Measurements from ENCODE around the gene TIMP2. TPM values are rescaled to one million over a fixed set of nuclear protein-coding genes. Genes with fewer than 3 reads are reported as not detected.

TIMP2 gene
- total and polyA plus RNA-seq, 2 donors: 116 to 395 TPM

DNA sequence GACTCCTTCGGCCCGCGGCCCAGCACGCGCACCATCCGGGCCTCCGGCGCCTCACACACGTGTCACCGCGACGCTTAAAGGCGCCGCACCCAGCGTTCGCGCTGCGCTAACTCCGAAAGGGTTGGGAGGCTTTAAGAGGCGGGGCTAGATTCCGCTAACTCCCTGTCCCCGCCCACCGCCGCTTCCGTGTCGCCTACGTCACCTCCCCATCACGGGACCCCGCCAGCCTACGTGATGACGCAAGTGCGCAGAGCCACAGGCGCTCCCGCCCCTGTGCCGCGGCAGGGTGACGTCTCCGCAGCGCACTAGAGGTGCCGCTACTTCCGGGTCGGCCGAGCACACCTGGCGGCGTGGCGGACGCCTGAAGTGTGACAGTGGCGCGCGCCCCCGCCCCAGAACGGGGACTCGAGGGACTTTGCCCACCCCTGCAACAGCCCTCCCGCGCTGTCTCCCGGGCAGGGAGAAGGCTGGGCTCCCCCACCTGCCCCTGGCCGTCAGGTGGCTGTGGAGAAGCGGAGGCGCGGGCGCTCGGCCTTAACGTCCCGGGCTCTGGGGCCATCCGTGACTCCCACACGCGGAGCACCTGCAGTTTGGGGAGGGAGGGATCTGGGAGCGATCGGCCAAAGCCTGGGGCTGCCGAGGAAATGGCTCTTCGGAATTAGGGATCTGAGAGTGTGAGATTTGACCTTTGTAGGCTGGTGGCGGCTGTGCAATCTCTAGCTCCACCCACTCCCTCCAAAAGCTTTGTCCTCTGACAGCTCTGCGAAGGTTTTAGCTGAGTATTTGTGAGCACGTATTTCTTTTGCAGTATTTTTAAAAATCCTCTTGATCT lies 84.2 kb downstream of the TIMP2 start, which contains the start of gene USP36:
Gene USP36 (minus strand): TSS at position 35 of the 832 bp plus-strand sequence. CDS start 4,451 bp downstream, outside the sequence.
- under 1% methylated on average over 74 of the region's 74 CpGs for WGBS
- peak within 1 kb of the TSS; percentile 81 for H3K4me3 ChIP-seq (ENCODE audit: low read depth, low read length)
- DNase-seq (ENCODE audit: extremely low spot score): peak; percentile 96
- no peaks in the 10 kb centered on the region for H3K4me1 ChIP-seq (ENCODE audit: insufficient read depth)
- H3K27ac ChIP-seq (ENCODE audit: low read depth): peak within 1 kb of the TSS; percentile 97
- no peaks in the 10 kb centered on the region for H3K36me3 ChIP-seq (ENCODE audit: insufficient read depth)

DNA sequence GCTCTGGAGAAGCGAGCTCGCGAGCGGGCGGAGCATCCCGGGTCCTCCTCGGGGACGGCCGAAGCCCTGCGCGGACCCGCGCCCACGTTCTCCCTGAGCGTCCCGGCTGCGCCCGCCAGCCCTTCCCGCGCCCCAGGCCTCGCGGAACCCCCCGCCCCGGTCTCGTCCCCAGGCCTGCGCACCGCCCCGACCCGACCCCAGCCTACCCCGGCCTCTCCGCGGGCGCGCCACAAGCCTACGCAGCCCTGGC lies 84.7 kb downstream of the TIMP2 start:
- Histone ChIP-seq H3K36me3 (ENCODE audit: insufficient read depth) (no peaks in the 10 kb centered on the region), H3K4me1 (ENCODE audit: insufficient read depth) (no peaks in the 10 kb centered on the region), H3K27ac (ENCODE audit: low read depth) (peak overlapping the region; percentile 94), H3K4me3 (ENCODE audit: low read depth, low read length) (peak overlapping the region; percentile 81)
- no peak for DNase-seq (ENCODE audit: extremely low spot score)
- whole genome bisulfite sequencing: under 1% methylated on average over 35 of the region's 35 CpGs

DNA sequence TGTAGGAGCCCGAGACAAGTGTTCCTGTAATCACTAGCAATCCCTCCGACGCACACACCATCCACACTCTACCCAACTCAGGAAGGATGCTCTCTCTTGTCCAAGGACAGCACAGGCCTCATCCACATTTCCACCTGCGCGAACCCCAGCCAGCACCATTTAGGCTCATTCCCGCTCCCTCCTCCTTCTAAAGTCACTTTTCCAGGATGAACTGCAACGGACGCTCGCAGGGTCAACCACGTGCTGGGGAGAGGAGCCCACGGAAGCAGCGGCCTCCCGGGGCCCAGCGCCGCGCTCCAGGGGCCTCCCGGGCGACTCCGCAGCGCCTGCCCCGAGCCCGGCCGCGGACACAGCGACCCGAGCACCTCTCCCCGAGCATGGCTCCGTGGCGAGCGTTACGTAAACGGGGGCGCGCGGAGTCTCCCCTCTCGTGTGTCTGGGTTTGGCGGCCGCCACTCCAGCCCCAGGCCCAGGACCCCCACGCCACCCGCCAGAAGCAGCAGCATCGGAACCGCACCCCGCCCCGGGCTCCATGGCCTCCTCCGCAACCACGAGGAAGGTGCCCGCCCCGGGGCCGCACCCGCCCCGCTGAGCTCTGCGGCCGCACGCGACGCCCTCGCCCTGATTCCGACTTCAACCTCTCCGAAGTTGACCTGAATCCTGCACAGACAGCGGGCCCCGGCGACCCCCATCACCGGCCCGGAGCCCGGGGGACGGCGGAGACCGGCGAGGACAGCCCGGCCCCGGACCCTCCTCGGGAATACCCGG lies 85.2 kb downstream of the TIMP2 start:
- Histone ChIP-seq H3K4me1 (ENCODE audit: insufficient read depth) (no peaks in the 10 kb centered on the region), H3K4me3 (ENCODE audit: low read depth, low read length) (peak overlapping the region; percentile 81), H3K27ac (ENCODE audit: low read depth) (peak overlapping the region; percentile 94), H3K36me3 (ENCODE audit: insufficient read depth) (no peaks in the 10 kb centered on the region)
- DNase-seq (ENCODE audit: extremely low spot score): no peak
- WGBS: under 1% methylated on average over 73 of the region's 73 CpGs

DNA sequence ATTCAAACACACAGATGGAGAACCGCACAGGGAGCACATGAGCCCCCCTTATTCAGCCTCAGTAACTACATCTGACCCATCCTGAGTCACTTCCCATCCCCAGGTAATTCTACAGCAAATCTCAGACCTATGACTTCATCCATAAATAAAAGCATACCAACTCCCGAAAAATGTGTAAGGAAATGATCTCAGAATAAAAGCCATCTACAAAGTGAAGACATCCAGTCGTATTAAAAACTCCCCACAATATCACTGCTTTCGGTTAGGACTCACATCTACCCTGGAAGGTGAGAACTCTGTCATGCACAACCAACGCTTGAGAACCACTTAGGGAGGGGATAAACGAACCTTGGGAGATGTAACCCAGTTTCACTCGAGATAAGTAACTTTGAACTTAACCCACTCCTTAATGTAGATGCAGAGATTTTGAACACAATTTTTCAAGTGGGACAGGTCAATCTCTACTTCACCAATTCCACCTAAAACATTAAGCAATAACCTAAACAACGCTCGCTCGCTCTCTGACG lies 85.9 kb downstream of the TIMP2 start:
- DNase-seq (ENCODE audit: extremely low spot score): no peak
- no peaks in the 10 kb centered on the region for H3K4me1 ChIP-seq (ENCODE audit: insufficient read depth)
- H3K36me3 ChIP-seq (ENCODE audit: insufficient read depth): peaks cover 2% of the 10 kb centered on the region
- no peak overlapping the region for H3K27ac ChIP-seq (ENCODE audit: low read depth)
- WGBS: 19% methylated on average over 11 of the region's 11 CpGs
- peak overlapping the region; percentile 81 for H3K4me3 ChIP-seq (ENCODE audit: low read depth, low read length)

DNA sequence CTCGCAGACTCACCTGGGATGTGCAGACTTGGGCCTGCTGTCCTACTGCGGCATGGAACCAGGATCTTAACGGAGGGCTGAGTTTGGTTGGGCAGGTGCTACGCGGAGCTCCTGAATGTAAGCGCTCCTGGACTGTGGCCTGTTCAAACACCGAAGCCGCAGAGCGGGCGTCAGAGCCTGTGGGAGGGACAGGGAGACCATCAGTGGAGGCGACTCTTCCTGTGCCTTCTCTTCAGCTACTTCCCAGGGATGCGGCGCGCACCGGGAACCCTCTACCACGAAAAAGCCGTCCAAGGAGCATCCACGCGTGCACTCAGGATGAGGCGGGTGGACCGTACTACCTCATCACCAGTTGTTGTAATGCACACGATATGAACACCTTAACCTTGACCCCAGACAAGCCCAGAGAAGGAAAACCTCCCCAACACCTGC lies 86.6 kb downstream of the TIMP2 start:
- no peak for DNase-seq (ENCODE audit: extremely low spot score)
- no peak overlapping the region for H3K4me3 ChIP-seq (ENCODE audit: low read depth, low read length)
- H3K4me1 ChIP-seq (ENCODE audit: insufficient read depth): no peaks in the 10 kb centered on the region
- H3K27ac ChIP-seq (ENCODE audit: low read depth): no peak overlapping the region
- WGBS: 87% methylated on average over 22 of the region's 22 CpGs
- peaks cover 2% of the 10 kb centered on the region for H3K36me3 ChIP-seq (ENCODE audit: insufficient read depth)

DNA sequence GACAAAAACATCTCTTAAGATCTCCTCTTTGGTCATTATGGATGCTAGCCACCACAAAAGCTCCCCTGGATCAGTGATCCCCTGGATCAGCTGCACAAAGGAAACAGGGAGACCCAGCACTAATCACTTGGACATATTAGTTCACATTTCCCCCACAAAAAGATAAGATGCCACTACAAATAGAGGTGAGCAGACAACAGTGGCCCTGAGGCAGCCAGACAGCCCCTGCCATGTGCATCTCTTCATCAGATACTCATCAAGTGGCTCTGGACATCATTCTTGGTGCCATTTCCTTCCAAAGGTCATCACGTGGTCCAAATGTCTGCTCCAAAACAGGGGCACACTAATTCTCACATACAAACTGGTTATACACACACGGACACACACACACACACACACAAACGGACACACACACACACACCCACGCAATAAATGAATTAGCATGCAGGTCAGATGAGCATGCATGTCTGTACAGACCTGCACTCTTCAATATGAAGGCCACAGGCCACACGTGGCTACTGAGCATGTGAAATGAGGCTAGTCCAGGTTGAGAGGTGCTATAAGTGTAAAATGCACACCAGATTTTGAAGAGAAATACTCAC lies 88.7 kb downstream of the TIMP2 start:
- Histone ChIP-seq H3K36me3 (ENCODE audit: insufficient read depth) (peaks cover 4% of the 10 kb centered on the region), H3K27ac (ENCODE audit: low read depth) (no peak overlapping the region), H3K4me3 (ENCODE audit: low read depth, low read length) (no peak overlapping the region), H3K4me1 (ENCODE audit: insufficient read depth) (no peaks in the 10 kb centered on the region)
- DNase-seq (ENCODE audit: extremely low spot score): no peak
- 82% methylated on average over 5 of the region's 5 CpGs for WGBS

DNA sequence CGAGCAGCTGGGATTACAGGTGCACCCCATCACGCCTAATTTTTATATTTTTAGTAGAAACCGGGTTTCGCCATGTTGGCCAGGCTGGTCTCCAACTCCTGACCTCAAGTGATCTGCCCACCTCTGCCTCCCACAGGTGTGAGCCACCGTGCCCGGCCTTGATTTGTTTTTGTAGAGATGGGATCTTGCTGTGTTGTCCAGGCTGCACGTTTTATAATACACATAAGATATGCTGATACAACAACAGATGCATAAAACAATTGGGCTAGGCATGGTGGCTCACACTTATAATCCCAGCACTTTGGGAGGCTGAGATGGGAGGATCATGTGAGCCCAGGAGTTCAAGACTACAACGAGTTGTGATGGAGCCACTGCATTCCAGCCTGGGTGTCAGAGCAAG lies 90.6 kb downstream of the TIMP2 start:
- DNase-seq (ENCODE audit: extremely low spot score): no peak
- WGBS: 97% methylated on average over 8 of the region's 8 CpGs
- Histone ChIP-seq H3K4me3 (ENCODE audit: low read depth, low read length) (no peak overlapping the region), H3K36me3 (ENCODE audit: insufficient read depth) (peaks cover 4% of the 10 kb centered on the region), H3K27ac (ENCODE audit: low read depth) (no peak overlapping the region), H3K4me1 (ENCODE audit: insufficient read depth) (no peaks in the 10 kb centered on the region)

DNA sequence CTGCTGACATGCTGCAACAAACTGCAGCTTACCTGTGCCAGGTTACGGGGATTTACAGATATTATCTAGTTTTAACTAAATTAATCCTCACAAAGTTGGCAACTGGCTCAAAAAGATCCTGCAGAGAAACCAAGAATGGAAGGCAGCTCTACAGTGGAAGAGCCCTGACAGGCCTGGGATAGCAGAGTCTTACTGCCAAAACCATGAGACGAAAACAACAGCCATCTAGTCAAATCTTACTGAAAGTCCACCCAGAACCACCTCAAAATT lies 92.7 kb downstream of the TIMP2 start:
- H3K4me1 ChIP-seq (ENCODE audit: insufficient read depth): no peaks in the 10 kb centered on the region
- H3K36me3 ChIP-seq (ENCODE audit: insufficient read depth): peaks cover 4% of the 10 kb centered on the region
- H3K4me3 ChIP-seq (ENCODE audit: low read depth, low read length): no peak overlapping the region
- no peak for DNase-seq (ENCODE audit: extremely low spot score)
- no peak overlapping the region for H3K27ac ChIP-seq (ENCODE audit: low read depth)
- 88% methylated on average over 2 of the region's 2 CpGs for WGBS

DNA sequence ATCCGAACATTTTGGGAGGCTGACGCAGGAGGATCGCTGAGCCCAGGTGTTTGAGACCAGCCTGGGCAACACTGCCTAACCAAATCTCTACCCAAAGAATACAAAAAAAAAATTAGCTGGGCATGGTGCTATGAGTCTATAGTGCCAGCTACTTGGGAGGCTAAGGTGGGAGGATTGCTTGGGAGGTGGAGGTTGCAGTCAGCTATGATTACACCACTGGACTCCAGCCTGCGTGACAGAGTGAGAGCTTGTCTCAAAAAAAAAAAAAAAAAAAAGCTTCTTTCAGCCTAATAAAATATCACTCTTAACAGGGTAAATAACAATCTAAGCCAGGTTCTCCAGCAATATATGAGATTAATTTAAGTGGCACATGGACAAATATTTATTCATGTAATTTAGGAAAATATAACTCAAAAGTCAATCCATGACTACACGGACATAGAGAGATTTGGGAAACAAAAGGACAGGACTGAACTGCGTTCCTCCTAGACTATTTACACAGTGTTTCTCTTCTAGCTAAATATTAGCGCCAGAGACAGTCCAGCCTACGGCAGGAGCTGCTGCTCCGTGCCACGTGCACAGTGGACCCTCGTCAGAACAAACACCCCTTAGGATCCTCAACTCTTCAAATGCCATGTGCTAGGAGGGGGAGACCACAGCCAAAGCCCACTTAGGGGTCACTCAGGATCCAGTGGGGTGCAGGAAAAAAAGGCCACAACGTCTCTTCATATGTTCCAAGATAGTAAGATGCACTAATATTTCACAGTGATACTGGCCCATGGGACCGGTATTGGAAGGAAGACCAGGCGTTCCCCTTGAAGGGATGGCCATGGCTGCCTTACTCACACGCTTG lies 93.3 kb downstream of the TIMP2 start:
- Histone ChIP-seq H3K27ac (ENCODE audit: low read depth) (no peak overlapping the region), H3K4me3 (ENCODE audit: low read depth, low read length) (no peak overlapping the region), H3K36me3 (ENCODE audit: insufficient read depth) (peaks cover 4% of the 10 kb centered on the region), H3K4me1 (ENCODE audit: insufficient read depth) (no peaks in the 10 kb centered on the region)
- DNase-seq (ENCODE audit: extremely low spot score): no peak
- 89% methylated on average over 15 of the region's 15 CpGs for WGBS

DNA sequence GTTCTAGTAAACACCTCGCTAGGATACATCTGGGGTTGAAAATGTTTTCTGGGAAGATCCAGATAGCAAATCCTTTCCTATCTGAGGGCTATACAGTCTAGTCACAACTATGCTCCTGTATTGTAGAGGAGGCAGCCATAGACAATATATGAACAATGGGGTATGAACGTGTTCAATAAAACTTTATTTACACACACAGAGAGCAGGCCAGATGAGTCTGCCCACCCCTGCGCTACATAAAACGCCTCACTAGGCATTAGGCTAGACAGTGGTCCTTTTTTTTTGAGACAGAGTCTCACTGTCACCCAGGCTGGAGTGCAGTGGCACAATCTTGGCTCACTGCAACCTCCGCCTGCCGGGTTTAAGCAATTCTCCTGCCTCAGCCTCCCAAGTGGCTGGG lies 95.7 kb downstream of the TIMP2 start:
- Histone ChIP-seq H3K27ac (ENCODE audit: low read depth) (no peak overlapping the region), H3K36me3 (ENCODE audit: insufficient read depth) (peaks cover 3% of the 10 kb centered on the region), H3K4me3 (ENCODE audit: low read depth, low read length) (no peak overlapping the region), H3K4me1 (ENCODE audit: insufficient read depth) (no peaks in the 10 kb centered on the region)
- 96% methylated on average over 6 of the region's 6 CpGs for WGBS
- DNase-seq (ENCODE audit: extremely low spot score): no peak

DNA sequence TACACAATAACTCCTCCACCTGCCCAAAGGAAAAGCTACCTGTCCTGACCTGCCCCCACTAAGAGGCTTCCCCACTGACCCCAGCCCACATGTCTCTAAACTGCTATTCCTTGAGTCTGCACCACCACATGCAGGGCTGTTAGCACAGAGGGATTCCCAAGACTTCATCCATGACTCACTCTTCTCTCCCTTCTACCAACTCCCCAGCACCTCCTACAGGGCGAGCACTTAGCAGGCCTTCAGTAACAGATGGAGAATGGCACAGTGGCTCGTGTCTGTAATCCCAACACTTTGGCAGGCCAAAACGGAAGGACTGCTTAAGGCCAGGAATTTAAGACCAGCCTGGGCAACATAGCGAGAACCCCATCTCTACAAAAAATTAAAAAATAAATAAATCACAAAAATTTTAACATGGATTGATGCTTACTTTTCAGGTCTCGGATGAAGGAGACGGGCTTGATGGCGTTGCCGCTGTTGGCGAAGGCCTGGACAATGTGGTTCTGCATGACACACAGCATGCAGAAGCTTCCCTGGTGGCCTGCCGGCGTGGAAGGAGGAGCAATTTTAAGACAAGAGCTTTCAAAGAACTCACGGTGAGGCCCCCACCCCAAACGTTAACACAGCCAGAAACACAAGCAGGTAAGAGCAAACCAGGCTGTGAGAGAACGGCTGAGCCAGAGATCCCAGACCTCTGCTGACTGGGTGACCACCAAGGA lies 96.6 kb downstream of the TIMP2 start:
- H3K4me1 ChIP-seq (ENCODE audit: insufficient read depth): no peaks in the 10 kb centered on the region
- 90% methylated on average over 14 of the region's 14 CpGs for WGBS

DNA sequence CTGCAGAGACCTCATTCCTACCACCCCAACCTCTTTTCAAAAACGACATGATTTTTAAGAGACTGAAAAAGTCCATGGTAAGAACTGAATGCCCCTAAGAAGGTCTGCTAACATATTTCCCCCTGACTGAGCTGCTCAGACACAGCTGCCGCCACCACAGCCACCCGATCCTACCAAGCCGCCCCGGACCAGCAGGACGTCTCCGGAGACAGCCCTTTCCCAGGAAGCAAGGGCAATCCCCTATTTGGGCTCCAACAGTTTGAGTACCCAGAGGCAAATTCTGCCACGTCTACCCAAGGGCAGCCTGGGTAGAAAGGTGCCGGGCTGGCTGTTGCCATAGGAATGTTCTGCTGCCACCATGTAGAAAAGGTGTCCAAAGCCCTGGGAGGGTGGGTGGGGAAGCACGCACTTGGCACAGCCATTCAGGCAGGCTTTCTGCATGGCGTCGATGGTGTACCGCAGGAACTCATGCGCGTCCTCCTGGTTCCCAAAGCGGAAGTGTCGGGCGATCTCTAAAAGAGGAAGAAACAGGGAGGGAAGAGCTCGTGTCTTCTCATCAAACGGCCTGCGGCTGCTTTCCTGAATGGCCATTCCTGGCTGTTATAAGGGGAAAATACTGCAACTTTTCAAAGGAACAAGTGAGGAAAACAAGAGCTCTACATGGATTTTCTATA lies 98.2 kb downstream of the TIMP2 start:
- no peaks in the 10 kb centered on the region for H3K36me3 ChIP-seq (ENCODE audit: insufficient read depth)

More for the DNA sequence above, 96.6 kb downstream of the TIMP2 start:
- Histone ChIP-seq H3K4me3 (ENCODE audit: low read depth, low read length) (no peak overlapping the region), H3K36me3 (ENCODE audit: insufficient read depth) (peaks cover 2% of the 10 kb centered on the region), H3K27ac (ENCODE audit: low read depth) (no peak overlapping the region)
- no peak for DNase-seq (ENCODE audit: extremely low spot score)

More for the DNA sequence above, 98.2 kb downstream of the TIMP2 start:
- H3K27ac ChIP-seq (ENCODE audit: low read depth): no peak overlapping the region
- WGBS: 88% methylated on average over 21 of the region's 21 CpGs
- DNase-seq (ENCODE audit: extremely low spot score): no peak
- no peak overlapping the region for H3K4me3 ChIP-seq (ENCODE audit: low read depth, low read length)
- H3K4me1 ChIP-seq (ENCODE audit: insufficient read depth): no peaks in the 10 kb centered on the region
